ENCODE results near the gene MPG. TPM values are rescaled to one million over a fixed set of nuclear protein-coding genes. Genes with fewer than 3 reads are reported as not detected.

The MPG gene
- total RNA-seq, 2 experiments from 2014 or later: 58.1 to 119 TPM

DNA sequence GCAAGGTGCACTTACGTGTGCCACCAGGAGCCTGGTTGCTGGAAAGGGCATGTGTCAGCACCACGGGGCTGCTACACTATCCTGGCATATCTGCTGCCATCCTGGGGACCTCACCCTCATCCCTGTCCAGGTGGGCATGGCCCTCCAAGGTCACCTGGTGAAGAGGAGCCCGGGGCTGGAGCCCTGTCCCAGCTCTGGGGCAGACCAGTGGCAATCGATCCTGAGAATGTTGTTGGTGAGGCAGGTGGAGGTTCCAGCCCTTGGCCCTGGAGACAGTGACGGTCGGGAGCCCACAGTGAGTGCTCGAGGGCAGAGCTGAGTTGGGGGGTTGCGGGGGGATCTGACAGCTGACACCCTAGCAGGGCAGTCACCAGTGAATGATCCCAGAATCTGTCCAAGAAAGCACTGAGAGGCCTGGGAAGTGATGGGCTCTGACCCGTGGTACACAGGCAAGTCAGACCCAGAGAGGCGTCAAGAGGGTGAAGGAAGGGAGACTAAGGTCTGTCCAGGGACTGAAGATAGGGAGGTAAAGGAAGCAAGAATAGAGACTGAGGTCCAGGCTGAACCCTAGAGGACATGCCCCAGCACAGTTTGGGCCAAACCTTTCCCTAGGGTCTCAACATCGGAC is 42.2 kb upstream of the MPG start:
- ChIA-PET CTCF (ENCODE audit: unreplicated experiment) (no interaction called here), POLR2A (no interaction called here)
- H2AFZ ChIP-seq (ENCODE audit: low read length): no peak overlapping the region
- intact Hi-C loops (cut with micrococcal nuclease; ENCODE audit: unreplicated experiment): no loop called here
- peaks cover 6% of the 10 kb centered on the region; the same call in 1 of the 2 replicates for H3K79me2 ChIP-seq (ENCODE audit: insufficient read depth, low read depth, low read length)
- H3K4me2 ChIP-seq (ENCODE audit: low read length): no peak overlapping the region
- H3K4me3 ChIP-seq (ENCODE audit: low read depth, low read length, poor library complexity, severe bottlenecking): no peak overlapping the region
- DNase-seq (ENCODE audit: low spot score): no peak
- H3K36me3 ChIP-seq (ENCODE audit: insufficient read depth, low read length): peaks cover 62% of the 10 kb centered on the region
- H3K9me2 ChIP-seq (ENCODE audit: insufficient read depth, low read length): no peaks in the 10 kb centered on the region
- no peak for TF ChIP-seq EZH2phosphoT487 (IDR thresholded peaks at IDR 0.05; ENCODE audit: borderline replicate concordance, low read depth, low read length)
- TF ChIP-seq, protein P1, sequence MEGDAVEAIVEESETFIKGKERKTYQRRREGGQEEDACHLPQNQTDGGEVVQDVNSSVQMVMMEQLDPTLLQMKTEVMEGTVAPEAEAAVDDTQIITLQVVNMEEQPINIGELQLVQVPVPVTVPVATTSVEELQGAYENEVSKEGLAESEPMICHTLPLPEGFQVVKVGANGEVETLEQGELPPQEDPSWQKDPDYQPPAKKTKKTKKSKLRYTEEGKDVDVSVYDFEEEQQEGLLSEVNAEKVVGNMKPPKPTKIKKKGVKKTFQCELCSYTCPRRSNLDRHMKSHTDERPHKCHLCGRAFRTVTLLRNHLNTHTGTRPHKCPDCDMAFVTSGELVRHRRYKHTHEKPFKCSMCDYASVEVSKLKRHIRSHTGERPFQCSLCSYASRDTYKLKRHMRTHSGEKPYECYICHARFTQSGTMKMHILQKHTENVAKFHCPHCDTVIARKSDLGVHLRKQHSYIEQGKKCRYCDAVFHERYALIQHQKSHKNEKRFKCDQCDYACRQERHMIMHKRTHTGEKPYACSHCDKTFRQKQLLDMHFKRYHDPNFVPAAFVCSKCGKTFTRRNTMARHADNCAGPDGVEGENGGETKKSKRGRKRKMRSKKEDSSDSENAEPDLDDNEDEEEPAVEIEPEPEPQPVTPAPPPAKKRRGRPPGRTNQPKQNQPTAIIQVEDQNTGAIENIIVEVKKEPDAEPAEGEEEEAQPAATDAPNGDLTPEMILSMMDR (conservative IDR thresholded peaks at IDR 0.05; ENCODE audit: low read length): no peak
- BruUV-seq (replicated peaks): no TSS peak
- no peaks in the 10 kb centered on the region for H3K9me3 ChIP-seq (ENCODE audit: low read length)
- no peak overlapping the region for H3K27ac ChIP-seq (ENCODE audit: low read depth, low read length, poor library complexity, severe bottlenecking)
- H3K4me1 ChIP-seq (ENCODE audit: insufficient read depth, low read length, poor library complexity, severe bottlenecking): peaks cover 29% of the 10 kb centered on the region
- H4K20me1 ChIP-seq (ENCODE audit: insufficient read depth, low read length): no peaks in the 10 kb centered on the region

DNA sequence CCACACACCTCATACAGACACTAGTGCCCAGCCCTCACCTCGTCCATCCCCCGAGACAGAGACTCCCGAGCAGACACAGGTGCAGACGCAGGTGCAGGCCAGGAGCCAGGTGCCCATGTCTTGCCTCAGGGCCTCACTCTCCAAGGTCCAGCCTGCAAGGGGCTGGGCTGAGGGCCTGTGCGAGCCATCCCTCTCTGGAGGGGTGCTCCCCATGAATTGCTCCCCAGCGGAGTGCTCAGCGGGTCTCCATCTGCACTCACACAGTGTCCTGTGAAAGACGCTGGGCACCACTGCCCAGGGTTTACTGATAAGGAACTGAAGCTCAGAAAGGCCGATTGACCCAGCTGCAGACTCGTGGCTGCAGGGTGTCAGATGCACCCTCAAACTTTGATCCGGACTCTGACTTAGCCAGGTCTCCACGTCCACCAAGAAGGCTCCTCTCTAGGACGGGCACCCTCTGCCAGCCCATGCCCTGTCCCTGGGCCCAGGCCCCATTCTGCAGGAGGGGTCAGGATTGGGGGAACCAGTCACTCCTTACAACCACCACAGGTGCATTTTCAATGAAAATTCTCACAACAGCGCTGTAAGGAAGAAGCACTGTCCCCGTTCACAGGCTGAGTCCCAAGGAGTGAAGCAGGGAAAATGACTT is 41.6 kb upstream of the MPG start:
- Histone ChIP-seq H3K79me2 (ENCODE audit: insufficient read depth, low read depth, low read length) (peaks cover 6% of the 10 kb centered on the region; the same call in 1 of the 2 replicates), H3K4me2 (ENCODE audit: low read length) (no peak overlapping the region)

More for the DNA sequence above, 41.6 kb upstream of the MPG start:
- H3K27ac ChIP-seq (ENCODE audit: low read depth, low read length, poor library complexity, severe bottlenecking): no peak overlapping the region
- H3K4me3 ChIP-seq (ENCODE audit: low read depth, low read length, poor library complexity, severe bottlenecking): no peak overlapping the region
- ChIA-PET POLR2A (no interaction called here), CTCF (ENCODE audit: unreplicated experiment) (no interaction called here)
- H2AFZ ChIP-seq (ENCODE audit: low read length): no peak overlapping the region
- H3K36me3 ChIP-seq (ENCODE audit: insufficient read depth, low read length): peaks cover 68% of the 10 kb centered on the region
- intact Hi-C loops (cut with micrococcal nuclease; ENCODE audit: unreplicated experiment): no loop called here
- no peaks in the 10 kb centered on the region for H3K9me2 ChIP-seq (ENCODE audit: insufficient read depth, low read length)
- TF ChIP-seq EZH2phosphoT487 (IDR thresholded peaks at IDR 0.05; ENCODE audit: borderline replicate concordance, low read depth, low read length): no peak
- TF ChIP-seq, protein P1 (conservative IDR thresholded peaks at IDR 0.05; ENCODE audit: low read length): no peak
- no peak for DNase-seq (ENCODE audit: low spot score)
- H3K4me1 ChIP-seq (ENCODE audit: insufficient read depth, low read length, poor library complexity, severe bottlenecking): peaks cover 29% of the 10 kb centered on the region
- no peaks in the 10 kb centered on the region for H4K20me1 ChIP-seq (ENCODE audit: insufficient read depth, low read length)
- BruUV-seq (replicated peaks): no TSS peak
- no peaks in the 10 kb centered on the region for H3K9me3 ChIP-seq (ENCODE audit: low read length)
